ENCODE results near the gene CSTPP1. TPM values are rescaled to one million over a fixed set of nuclear protein-coding genes. Genes with fewer than 3 reads are reported as not detected.

Gene CSTPP1
- polyA plus RNA-seq, 1 donor (not counting 4 experiments of a cell fraction or from before 2014, with no cell fraction given) = 20.0 TPM

GRCh38 chr11:47056261-47056915 lies 119.8 kb downstream of the CSTPP1 start:
- dilution Hi-C loops (cut with MboI; ENCODE audit: extremely low pct_ligation_motif_present, low sequenced_read_pairs) = no loop called here
- DNase-seq (ENCODE audit: low read depth, low spot score) = no peak
- TF ChIP-seq EZH2 (IDR thresholded peaks at IDR 0.05; ENCODE audit: low read length) (no peak), CTCF (optimal IDR thresholded peaks at IDR 0.05 in 1 of 3, IDR thresholded peaks at IDR 0.05 in 1 of 3, conservative IDR thresholded peaks at IDR 0.05 in 1 of 3; ENCODE audit: extremely low read depth in 1 of 3, insufficient read depth in 2 of 3, low read length in 3 of 3) (no peak)
- Histone ChIP-seq H3K36me3 (ENCODE audit: control insufficient read depth in 2 of 2, extremely low read depth in 1 of 2, insufficient read depth in 2 of 2, low read length in 2 of 2) (no peaks in the 10 kb centered on the region), H3K27me3 (ENCODE audit: control insufficient read depth, extremely low read depth, insufficient read depth, low read length) (no peaks in the 10 kb centered on the region), H3K27ac (ENCODE audit: control insufficient read depth, insufficient read depth, low read length) (no peak overlapping the region), H3K4me1 (ENCODE audit: control insufficient read depth, extremely low read depth, insufficient read depth, low read length) (no peaks in the 10 kb centered on the region), H2AFZ (ENCODE audit: control insufficient read depth, low read length) (no peak overlapping the region), H3K4me3 (ENCODE audit: control insufficient read depth in 2 of 3, extremely low read depth in 1 of 3, insufficient read depth in 2 of 3, low read depth in 1 of 3, low read length in 3 of 3) (no peak overlapping the region), H3K9me1 (ENCODE audit: control insufficient read depth, extremely low read depth, insufficient read depth, low read length) (no peaks in the 10 kb centered on the region), H3K79me2 (ENCODE audit: control insufficient read depth, insufficient read depth, low read length) (no peaks in the 10 kb centered on the region), H3K9me3 (ENCODE audit: control insufficient read depth, low read depth, low read length) (no peaks in the 10 kb centered on the region), H3K9ac (ENCODE audit: control insufficient read depth, extremely low read depth, insufficient read depth, low read length) (no peak overlapping the region), H3K4me2 (ENCODE audit: control insufficient read depth, extremely low read depth, insufficient read depth, low read depth, low read length) (no peak overlapping the region), H4K20me1 (ENCODE audit: control insufficient read depth, extremely low read depth, insufficient read depth, low read length) (no peaks in the 10 kb centered on the region)
- no peak for FAIRE-seq

- no peaks in the 10 kb centered on the region for H4K20me1 ChIP-seq (ENCODE audit: control insufficient read depth, extremely low read depth, insufficient read depth, low read length)
- TF ChIP-seq CTCF (optimal IDR thresholded peaks at IDR 0.05 in 1 of 3, IDR thresholded peaks at IDR 0.05 in 1 of 3, conservative IDR thresholded peaks at IDR 0.05 in 1 of 3; ENCODE audit: extremely low read depth in 1 of 3, insufficient read depth in 2 of 3, low read length in 3 of 3) (no peak), EZH2 (IDR thresholded peaks at IDR 0.05; ENCODE audit: low read length) (no peak)
- FAIRE-seq = no peak
- H2AFZ ChIP-seq (ENCODE audit: control insufficient read depth, low read length) = no peak overlapping the region
- H3K27ac ChIP-seq (ENCODE audit: control insufficient read depth, insufficient read depth, low read length) = no peak overlapping the region
- no peak for DNase-seq (ENCODE audit: low read depth, low spot score)
- H3K9ac ChIP-seq (ENCODE audit: control insufficient read depth, extremely low read depth, insufficient read depth, low read length) = no peak overlapping the region
- no peaks in the 10 kb centered on the region for H3K4me1 ChIP-seq (ENCODE audit: control insufficient read depth, extremely low read depth, insufficient read depth, low read length)
- dilution Hi-C loops (cut with MboI; ENCODE audit: extremely low pct_ligation_motif_present, low sequenced_read_pairs) = no loop called here
- H3K4me3 ChIP-seq (ENCODE audit: control insufficient read depth in 2 of 3, extremely low read depth in 1 of 3, insufficient read depth in 2 of 3, low read depth in 1 of 3, low read length in 3 of 3) = no peak overlapping the region
- no peaks in the 10 kb centered on the region for H3K9me1 ChIP-seq (ENCODE audit: control insufficient read depth, extremely low read depth, insufficient read depth, low read length)
- H3K9me3 ChIP-seq (ENCODE audit: control insufficient read depth, low read depth, low read length) = no peaks in the 10 kb centered on the region
- H3K79me2 ChIP-seq (ENCODE audit: control insufficient read depth, insufficient read depth, low read length) = no peaks in the 10 kb centered on the region
- no peaks in the 10 kb centered on the region for H3K27me3 ChIP-seq (ENCODE audit: control insufficient read depth, extremely low read depth, insufficient read depth, low read length)
- H3K36me3 ChIP-seq (ENCODE audit: control insufficient read depth in 2 of 2, extremely low read depth in 1 of 2, insufficient read depth in 2 of 2, low read length in 2 of 2) = no peaks in the 10 kb centered on the region
- H3K4me2 ChIP-seq (ENCODE audit: control insufficient read depth, extremely low read depth, insufficient read depth, low read depth, low read length) = no peak overlapping the region
These were observed 120.8 kb downstream of the CSTPP1 start for GRCh38 chr11:47057365-47057764.
